Measurements from ENCODE around the gene MARCHF9.

Gene MARCHF9

GRCh38 chr12:57740656-57741412 is 14.1 kb upstream of the MARCHF9 start:
- H3K4me3 ChIP-seq (ENCODE audit: low read depth, low read length) = peak overlapping the region; percentile 74
- TF ChIP-seq POLR2A (IDR thresholded peaks at IDR 0.05; ENCODE audit: extremely low read depth, insufficient read length) = no peak
- TF ChIP-seq CTCF (IDR thresholded peaks at IDR 0.05; ENCODE audit: low read depth, low read length) = no peak
- DNase-seq (ENCODE audit: low read depth) = peak; percentile 84

- no peak for DNase-seq (ENCODE audit: low read depth)
- peak overlapping the region; percentile 74 for H3K4me3 ChIP-seq (ENCODE audit: low read depth, low read length)
- TF ChIP-seq MYC (IDR thresholded peaks at IDR 0.05; ENCODE audit: low read depth, low read length) = no peak
- TF ChIP-seq, protein P1, sequence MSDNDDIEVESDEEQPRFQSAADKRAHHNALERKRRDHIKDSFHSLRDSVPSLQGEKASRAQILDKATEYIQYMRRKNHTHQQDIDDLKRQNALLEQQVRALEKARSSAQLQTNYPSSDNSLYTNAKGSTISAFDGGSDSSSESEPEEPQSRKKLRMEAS (IDR thresholded peaks at IDR 0.05; ENCODE audit: low read depth, low read length) = no peak
- no peak for TF ChIP-seq POLR2A (IDR thresholded peaks at IDR 0.05; ENCODE audit: extremely low read depth, insufficient read length)
- no peak for TF ChIP-seq CTCF (IDR thresholded peaks at IDR 0.05; ENCODE audit: low read depth, low read length)
These were observed 13.5 kb upstream of the MARCHF9 start for GRCh38 chr12:57741413-57741789.

DNA sequence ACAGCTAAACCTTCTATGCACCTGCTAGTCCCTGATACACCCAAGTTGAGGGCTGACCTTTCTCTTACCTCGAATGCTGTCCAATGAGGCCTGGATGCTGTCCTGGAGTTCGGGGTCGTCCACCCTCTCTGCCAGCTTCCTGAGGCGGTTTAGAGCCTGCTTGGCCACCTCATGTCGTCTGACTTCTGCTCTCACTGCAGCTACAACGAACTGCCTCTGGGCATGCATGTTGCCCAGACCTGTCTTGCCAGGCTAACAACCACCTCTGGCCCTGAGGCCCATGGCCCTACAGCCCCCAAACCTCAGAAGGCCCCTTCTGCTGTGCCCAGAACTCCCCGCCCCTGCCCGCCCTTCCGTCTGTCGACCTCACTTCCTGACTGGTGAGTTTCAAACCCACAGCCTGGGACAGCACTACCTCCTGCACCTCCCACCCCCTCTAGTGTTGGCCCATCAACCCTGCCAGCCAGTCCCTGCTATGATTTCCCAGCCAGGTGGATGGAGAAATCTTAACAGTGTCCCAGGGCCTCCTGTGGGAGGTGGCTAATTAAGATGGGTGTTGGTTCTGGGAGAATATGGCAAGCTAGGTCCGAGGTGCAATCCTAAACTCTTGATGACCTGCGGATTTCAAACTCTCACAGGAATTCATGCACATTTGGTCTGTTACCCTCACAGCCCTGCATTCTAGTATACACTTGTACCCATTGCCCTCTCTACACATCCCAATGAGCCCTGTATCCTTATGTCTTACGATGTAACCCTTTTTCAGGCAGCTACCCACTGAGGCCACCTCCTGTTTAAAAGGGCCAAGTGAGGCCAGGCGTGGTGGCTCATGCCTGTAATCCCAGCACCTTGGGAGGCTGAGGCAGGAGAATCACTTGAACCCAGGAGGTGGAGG is 12.8 kb upstream of the MARCHF9 start:
- TF ChIP-seq, protein P1 (IDR thresholded peaks at IDR 0.05; ENCODE audit: low read depth, low read length) = no peak
- TF ChIP-seq MYC (IDR thresholded peaks at IDR 0.05; ENCODE audit: low read depth, low read length) (peak; percentile 13; the same call in 1 of the 2 replicates), CTCF (IDR thresholded peaks at IDR 0.05; ENCODE audit: low read depth, low read length) (peak; percentile 57), POLR2A (IDR thresholded peaks at IDR 0.05; ENCODE audit: extremely low read depth, insufficient read length) (peak; percentile 61)
- peak; percentile 87 for DNase-seq (ENCODE audit: low read depth)
- H3K4me3 ChIP-seq (ENCODE audit: low read depth, low read length) = peak overlapping the region; percentile 74

DNA sequence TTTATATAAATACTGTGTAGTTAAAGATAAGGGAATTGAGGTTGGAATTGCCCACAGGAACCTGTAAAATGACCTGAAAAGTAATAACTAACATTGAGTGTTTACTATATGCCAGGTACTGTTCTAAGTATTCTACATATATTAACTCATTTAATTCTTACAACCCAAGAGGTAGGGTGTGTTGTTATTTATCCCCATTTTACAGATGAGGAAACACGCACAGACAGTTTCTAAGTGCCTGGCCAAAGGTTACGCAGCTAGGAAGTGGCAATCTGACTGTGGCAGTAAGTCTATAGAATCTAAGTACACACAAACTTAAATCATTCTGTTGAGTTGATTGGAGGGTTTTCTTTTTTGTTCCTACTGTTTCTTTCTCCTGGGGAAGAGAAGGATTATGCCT is 11.1 kb upstream of the MARCHF9 start:
- TF ChIP-seq, protein P1 (IDR thresholded peaks at IDR 0.05; ENCODE audit: low read depth, low read length) = no peak
- no peak for TF ChIP-seq POLR2A (IDR thresholded peaks at IDR 0.05; ENCODE audit: extremely low read depth, insufficient read length)
- no peak for TF ChIP-seq CTCF (IDR thresholded peaks at IDR 0.05; ENCODE audit: low read depth, low read length)
- no peak for TF ChIP-seq MYC (IDR thresholded peaks at IDR 0.05; ENCODE audit: low read depth, low read length)
- no peak for DNase-seq (ENCODE audit: low read depth)
- H3K4me3 ChIP-seq (ENCODE audit: low read depth, low read length) = peak overlapping the region; percentile 88

DNA sequence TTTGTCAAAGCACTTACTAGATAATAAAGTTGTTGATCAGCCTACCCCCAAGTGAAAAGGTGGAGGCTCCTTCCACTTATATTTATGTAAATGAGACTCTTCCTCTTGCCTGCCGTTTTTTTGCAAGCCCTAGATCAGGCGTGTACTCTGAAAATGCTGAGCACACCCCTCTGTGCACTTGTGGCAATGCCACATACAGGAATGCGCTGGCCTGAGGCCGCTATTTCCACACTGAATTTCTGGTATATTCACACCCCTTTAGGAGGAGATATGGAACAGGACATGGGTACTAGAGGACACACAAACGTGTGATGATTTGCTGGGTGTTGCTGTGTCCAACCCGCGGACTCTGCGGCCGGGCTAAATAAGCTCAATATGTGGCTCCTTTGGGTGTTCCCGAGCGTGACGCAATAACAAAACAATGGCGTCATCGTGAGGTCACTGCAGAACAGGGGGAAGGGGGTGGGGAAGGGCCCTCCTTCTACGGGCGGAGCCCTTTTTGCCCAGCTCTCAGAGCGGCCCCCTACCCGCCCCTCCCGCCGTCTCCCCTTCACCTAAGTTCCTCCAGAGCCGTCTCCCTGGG is 10.6 kb upstream of the MARCHF9 start:
- TF ChIP-seq, protein P1 (IDR thresholded peaks at IDR 0.05; ENCODE audit: low read depth, low read length) = no peak
- TF ChIP-seq POLR2A (IDR thresholded peaks at IDR 0.05; ENCODE audit: extremely low read depth, insufficient read length) (no peak), CTCF (IDR thresholded peaks at IDR 0.05; ENCODE audit: low read depth, low read length) (no peak), MYC (IDR thresholded peaks at IDR 0.05; ENCODE audit: low read depth, low read length) (peak; percentile 19; the same call in 1 of the 2 replicates)
- H3K4me3 ChIP-seq (ENCODE audit: low read depth, low read length) = peak overlapping the region; percentile 88
- no peak for DNase-seq (ENCODE audit: low read depth)

All from NB4 (cell line).